ENCODE data around the gene CLP1. TPM values are rescaled to one million over a fixed set of nuclear protein-coding genes. Genes with fewer than 3 reads are reported as not detected.
"Not testable (repeated sequence)": the region's sequence is repeated elsewhere in the genome, so short reads cannot be mapped to it uniquely, and the experiment has no call there.

The CLP1 gene
- total and polyA plus RNA-seq, 7 donors = 3.9 to 23.2 (median 13.2) TPM

DNA sequence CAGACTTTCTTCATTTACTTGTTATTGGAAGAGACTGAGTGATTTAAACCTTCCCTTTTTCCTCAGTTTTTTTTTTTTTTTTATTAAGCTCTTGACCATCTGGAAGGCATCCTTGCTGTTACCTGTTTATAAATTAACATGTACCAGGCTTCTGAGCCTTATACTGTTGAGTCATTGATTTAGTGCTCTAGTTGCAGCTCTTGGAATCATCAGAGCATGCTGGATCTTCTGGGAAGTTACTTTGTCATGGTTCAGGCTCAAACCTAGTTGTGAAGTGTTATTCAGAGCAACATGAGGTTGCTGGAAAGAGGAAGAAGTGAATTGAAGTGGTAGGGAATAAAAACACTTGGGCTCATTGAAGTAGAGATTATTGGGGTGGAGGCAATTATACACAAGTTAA lies 16.7 kb downstream of the CLP1 start:
- Histone ChIP-seq H3K27ac (no peak overlapping the region), H3K4me3 (no peak overlapping the region), H3K36me3 (peaks cover 7 to 48% (median 26%) of the 10 kb centered on the region in 4 donors), H3K9me3 (no peaks in the 10 kb centered on the region), H3K4me1 (peaks cover 0 to 20% (median 12%) of the 10 kb centered on the region in 4 donors), H3K27me3 (no peaks in the 10 kb centered on the region)
- TF ChIP-seq EP300 (IDR thresholded peaks at IDR 0.05) (no peak), POLR2A (IDR thresholded peaks at IDR 0.05) (no peak)
- TF ChIP-seq, protein P1, sequence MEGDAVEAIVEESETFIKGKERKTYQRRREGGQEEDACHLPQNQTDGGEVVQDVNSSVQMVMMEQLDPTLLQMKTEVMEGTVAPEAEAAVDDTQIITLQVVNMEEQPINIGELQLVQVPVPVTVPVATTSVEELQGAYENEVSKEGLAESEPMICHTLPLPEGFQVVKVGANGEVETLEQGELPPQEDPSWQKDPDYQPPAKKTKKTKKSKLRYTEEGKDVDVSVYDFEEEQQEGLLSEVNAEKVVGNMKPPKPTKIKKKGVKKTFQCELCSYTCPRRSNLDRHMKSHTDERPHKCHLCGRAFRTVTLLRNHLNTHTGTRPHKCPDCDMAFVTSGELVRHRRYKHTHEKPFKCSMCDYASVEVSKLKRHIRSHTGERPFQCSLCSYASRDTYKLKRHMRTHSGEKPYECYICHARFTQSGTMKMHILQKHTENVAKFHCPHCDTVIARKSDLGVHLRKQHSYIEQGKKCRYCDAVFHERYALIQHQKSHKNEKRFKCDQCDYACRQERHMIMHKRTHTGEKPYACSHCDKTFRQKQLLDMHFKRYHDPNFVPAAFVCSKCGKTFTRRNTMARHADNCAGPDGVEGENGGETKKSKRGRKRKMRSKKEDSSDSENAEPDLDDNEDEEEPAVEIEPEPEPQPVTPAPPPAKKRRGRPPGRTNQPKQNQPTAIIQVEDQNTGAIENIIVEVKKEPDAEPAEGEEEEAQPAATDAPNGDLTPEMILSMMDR (IDR thresholded peaks at IDR 0.05) = no peak
- intact Hi-C loops (cut with DNase I) = no loop called here
- no peak for DNase-seq

GRCh38 chr11:57675176-57675941 lies 17.8 kb downstream of the CLP1 start:
- H3K9me3 ChIP-seq = no peaks in the 10 kb centered on the region
- H3K36me3 ChIP-seq = peaks cover 7 to 48% (median 26%) of the 10 kb centered on the region in 4 donors
- no peak overlapping the region for H3K27ac ChIP-seq
- WGBS, 2 donors = 85 to 86% methylated on average over 3 of the region's 3 CpGs
- H3K4me1 ChIP-seq = peaks cover 0 to 17% (median 5%) of the 10 kb centered on the region in 4 donors
- intact Hi-C loops (cut with DNase I) = no loop called here
- no peaks in the 10 kb centered on the region for H3K27me3 ChIP-seq
- H3K4me3 ChIP-seq = no peak overlapping the region
- no peak for DNase-seq
- TF ChIP-seq POLR2A (IDR thresholded peaks at IDR 0.05) = no peak

DNA sequence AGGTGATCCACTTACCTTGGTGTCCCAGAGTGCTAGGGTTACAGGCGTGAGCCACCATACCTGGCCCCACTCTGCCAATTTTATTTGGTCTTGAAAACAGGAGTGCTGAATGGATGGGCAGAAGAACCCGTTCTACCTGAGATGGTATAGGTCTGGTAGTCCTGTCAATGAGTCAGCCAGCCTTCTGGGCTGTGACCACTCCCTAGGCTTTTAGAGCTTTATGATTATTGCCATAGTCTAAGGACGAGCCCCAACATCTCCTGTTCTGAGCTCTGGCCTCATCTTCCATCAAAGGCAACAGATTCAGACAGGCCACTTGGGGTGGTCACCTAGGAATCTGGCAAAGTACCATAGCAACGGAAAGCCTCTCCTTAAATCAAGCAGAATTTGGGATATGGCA lies 21.8 kb downstream of the CLP1 start:
- intact Hi-C loops (cut with DNase I) = no loop called here
- Histone ChIP-seq H3K27me3 (no peaks in the 10 kb centered on the region), H3K36me3 (peaks cover 0 to 49% (median 22%) of the 10 kb centered on the region in 4 donors), H3K4me1 (peaks cover 0 to 14% (median 5%) of the 10 kb centered on the region in 4 donors), H3K4me3 (no peak overlapping the region), H3K27ac (no peak overlapping the region), H3K9me3 (no peaks in the 10 kb centered on the region)
- WGBS, 2 donors = 58 to 88% methylated on average over 4 of the region's 4 CpGs
- no peak for DNase-seq
- TF ChIP-seq EP300 (IDR thresholded peaks at IDR 0.05) (no peak), POLR2AphosphoS5 (IDR thresholded peaks at IDR 0.05) (no peak), POLR2A (IDR thresholded peaks at IDR 0.05) (no peak)

GRCh38 chr11:57680552-57680874 lies 23.0 kb downstream of the CLP1 start:
- intact Hi-C loops (cut with DNase I) = no loop called here
- WGBS, 2 donors = 69 to 85% methylated on average over 2 of the region's 2 CpGs
- TF ChIP-seq POLR2A (IDR thresholded peaks at IDR 0.05) (no peak), POLR2AphosphoS5 (IDR thresholded peaks at IDR 0.05) (no peak), EP300 (IDR thresholded peaks at IDR 0.05) (no peak)
- TF ChIP-seq, protein P1 (IDR thresholded peaks at IDR 0.05) = no peak
- Histone ChIP-seq H3K4me1 (peaks cover 0 to 10% (median 5%) of the 10 kb centered on the region in 4 donors), H3K27ac (no peak overlapping the region), H3K36me3 (peaks cover 0 to 51% (median 21%) of the 10 kb centered on the region in 4 donors), H3K4me3 (no peak overlapping the region), H3K9me3 (no peaks in the 10 kb centered on the region), H3K27me3 (no peaks in the 10 kb centered on the region)
- no peak for DNase-seq

DNA sequence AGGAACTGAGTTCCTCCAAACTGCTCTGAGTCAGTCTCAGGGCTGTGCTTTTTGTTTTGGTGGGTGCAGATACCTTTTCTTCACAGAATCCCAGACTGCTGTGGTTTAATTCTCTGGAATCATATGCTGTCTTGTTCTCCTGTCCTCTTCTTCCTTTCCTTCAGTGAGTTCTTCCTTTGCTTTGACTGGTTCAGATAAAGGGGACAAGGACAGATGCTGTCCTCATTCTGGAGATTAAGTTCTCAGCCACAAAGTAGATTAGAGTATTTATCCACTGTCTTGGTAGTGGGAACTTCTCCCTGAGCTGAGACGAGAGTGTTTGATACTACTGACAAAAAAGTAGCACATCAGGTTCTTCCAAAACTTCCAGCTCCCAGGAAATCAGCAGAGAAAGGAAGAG lies 23.6 kb downstream of the CLP1 start:
- TF ChIP-seq POLR2AphosphoS5 (IDR thresholded peaks at IDR 0.05) (no peak), EP300 (IDR thresholded peaks at IDR 0.05) (no peak), POLR2A (IDR thresholded peaks at IDR 0.05) (no peak)
- TF ChIP-seq, protein P1 (IDR thresholded peaks at IDR 0.05) = no peak
- no peak overlapping the region for H3K27ac ChIP-seq
- H3K36me3 ChIP-seq = peaks cover 0 to 51% (median 25%) of the 10 kb centered on the region in 4 donors
- 73 to 80% methylated on average over 1 of the region's 1 CpG for WGBS, 2 donors
- no peaks in the 10 kb centered on the region for H3K9me3 ChIP-seq
- intact Hi-C loops (cut with DNase I) = no loop called here
- no peak overlapping the region for H3K4me3 ChIP-seq
- H3K4me1 ChIP-seq = peaks cover 0 to 9% (median 4%) of the 10 kb centered on the region in 4 donors
- no peak for DNase-seq
- H3K27me3 ChIP-seq = no peaks in the 10 kb centered on the region

DNA sequence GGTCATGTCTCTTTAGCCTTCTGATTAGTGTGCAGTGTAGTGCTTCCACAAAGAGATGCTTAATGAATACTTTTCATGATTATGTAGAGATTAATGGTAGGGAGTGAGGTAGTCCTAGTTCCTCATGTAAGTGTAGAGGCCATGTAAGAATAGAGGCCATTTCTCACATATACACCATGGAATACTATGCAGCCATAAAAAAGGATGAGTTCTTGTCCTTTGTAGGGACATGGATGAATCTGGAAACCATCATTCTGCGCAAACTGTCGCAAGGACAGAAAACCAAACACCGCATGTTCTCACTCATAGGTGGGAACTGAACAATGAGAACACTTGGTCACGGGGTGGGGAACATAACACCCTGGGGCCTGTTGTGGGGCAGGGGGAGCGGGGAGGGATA lies 32.9 kb downstream of the CLP1 start:
- intact Hi-C loops (cut with DNase I); H3K27ac ChIP-seq; H3K4me3 ChIP-seq; H3K27me3 ChIP-seq; H3K4me1 ChIP-seq; H3K9me3 ChIP-seq; DNase-seq: not testable (repeated sequence)
- H3K36me3 ChIP-seq = peaks cover 52 to 97% (median 73%) of the 10 kb centered on the region in 4 donors
- 97 to 98% methylated on average over 5 of the region's 5 CpGs for WGBS, 2 donors
